Right lobe of liver (tissue), 6 donors: ENCODE data around the gene HTR2B. TPM values are rescaled to one million over a fixed set of nuclear protein-coding genes. Genes with fewer than 3 reads are reported as not detected.
"Not testable (repeated sequence)": the region's sequence is repeated elsewhere in the genome, so short reads cannot be mapped to it uniquely, and the experiment has no call there.

Experiments
- ATAC-seq, 4 donors: fragments of 200-7000 bp; cut with Tn5 transposase; one replicate each; pipeline ENCODE4 v1.9.1; 2020; ENCODE audit warnings: mild to moderate bottlenecking in 4 of 4, moderate library complexity in 4 of 4
- DNase-seq, 3 donors: peaks; one replicate each; pipeline ENCODE4 v3.0.0-alpha.2; 2020
- H3K27ac ChIP-seq, 3 donors: fragments of 200-600 bp; one replicate each; pipeline ENCODE4 v1.8.0; 2022
- H3K27me3 ChIP-seq, 2 donors: fragments of 200-600 bp; one replicate each; pipeline ENCODE4 v1.8.0; 2022
- H3K36me3 ChIP-seq, 4 donors: fragments of 200-600 bp; sonication (generic) in 1 of 4; one replicate each; pipeline versions ENCODE4 v1.5.1 to v1.8.0; 2017 to 2022; ENCODE audit warnings: control low read depth in 1 of 4
- H3K4me1 ChIP-seq, 4 donors: fragments of 200-600 bp; sonication (generic) in 1 of 4; one replicate each; pipeline versions ENCODE4 v1.5.1 to v1.8.0; 2017 to 2022; ENCODE audit warnings: control low read depth in 1 of 4
- H3K4me3 ChIP-seq, 3 donors: fragments of 200-600 bp; one replicate each; pipeline ENCODE4 v1.8.0; 2022
- H3K9me3 ChIP-seq, 4 donors: fragments of 200-600 bp; sonication (generic) in 1 of 4; one replicate each; pipeline versions ENCODE4 v1.5.1 to v1.8.0; 2017 to 2022; ENCODE audit warnings: control low read depth in 1 of 4
- POLR2A ChIP-seq: fragments of 450-650 bp; IDR thresholded peaks from one replicate; pipeline ENCODE4 v1.6.1; 2017; ENCODE audit warnings: antibody characterized with exemption, mild to moderate bottlenecking
- WGBS: methylation state at CpG from one replicate; pipeline ENCODE4 v1.1.6; 2018; ENCODE audit warnings: low coverage, low lambda C conversion rate; ENCODE audit not compliant: insufficient coverage; ENCODE audit errors: missing lambda C conversion rate; 5-methylcytosine and 5-hydroxymethylcytosine counted together
- intact Hi-C, 2 donors: fragments of 100-400 bp; cut with DNase I; formaldehyde crosslinking; loops; one replicate each; pipeline versions ENCODE4 v1.11.2 to v1.14.1; 2022
- total RNA-seq, 6 experiments: library from RNA; depleted of rRNA in 2 of 6; stranded (reverse); fragments of >200 nt in 2 of 6; fragmentation: NEBNext Ultra II Directional in 3 of 6; extraction: Animal tissue kit (Norgen Biotek cat#: 25700) in 3 of 6; gene quantifications; one replicate each; pipeline versions ENCODE4 v1.1.0 to v1.2.4, GENCODE V29; 2016 to 2023
- TF ChIP-seq, protein P1 (sequence below), 4 donors: fragments of 200-600 bp in 3 of 4; fragments of 450-650 bp in 1 of 4; IDR thresholded peaks; one replicate each; pipeline versions ENCODE4 v1.5.1 to v1.8.0; 2016 to 2022; ENCODE audit warnings: antibody characterized with exemption in 4 of 4, mild to moderate bottlenecking in 2 of 4
- donor health status: DM: no; HTN: yes; CAD: no.
- donor health status: DM: no; HTN: no; CAD: no.
- donor health status: DM: no; HTN: no; CAD: no.
- donor health status: DM: no; HTN: yes; CAD: no.
- donor health status: DM: no; HTN: yes; CAD: no.

Gene HTR2B
- total RNA-seq, 6 experiments from 2014 or later = 0.09 to 0.99 (median 0.45) TPM

DNA sequence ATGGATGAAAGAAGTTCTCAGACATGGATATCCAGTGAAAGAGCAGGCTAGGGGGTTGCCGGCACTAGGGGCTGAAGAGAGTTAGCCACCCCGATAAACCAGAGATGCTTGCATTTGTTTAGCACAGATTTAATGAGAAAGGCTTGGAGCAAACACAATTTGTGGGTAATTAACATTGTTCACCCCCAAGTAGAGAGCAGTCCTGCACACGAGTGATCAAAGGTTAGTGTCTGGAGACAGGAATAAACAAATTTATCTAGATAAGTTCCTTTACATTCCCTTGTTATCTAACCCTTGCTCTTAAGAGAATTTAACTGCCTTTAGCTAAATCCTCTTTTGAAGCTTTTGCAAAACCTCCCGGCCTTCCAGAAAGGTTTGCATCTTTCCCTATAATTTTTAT, 23.9 kb downstream of the HTR2B start:
- H3K4me3 ChIP-seq = no peak overlapping the region
- intact Hi-C loops = loop anchor here in 1 of 2 donors (10.0 kb wide), 1 partner anchor 94 kb away; the partner anchor contains the start of gene ARMC9
- 49% methylated on average over 2 of the region's 4 CpGs for WGBS
- no peaks in the 10 kb centered on the region for H3K27me3 ChIP-seq
- ATAC-seq (no peak), DNase-seq (no peak)
- H3K27ac ChIP-seq = no peak overlapping the region
- TF ChIP-seq, protein P1, sequence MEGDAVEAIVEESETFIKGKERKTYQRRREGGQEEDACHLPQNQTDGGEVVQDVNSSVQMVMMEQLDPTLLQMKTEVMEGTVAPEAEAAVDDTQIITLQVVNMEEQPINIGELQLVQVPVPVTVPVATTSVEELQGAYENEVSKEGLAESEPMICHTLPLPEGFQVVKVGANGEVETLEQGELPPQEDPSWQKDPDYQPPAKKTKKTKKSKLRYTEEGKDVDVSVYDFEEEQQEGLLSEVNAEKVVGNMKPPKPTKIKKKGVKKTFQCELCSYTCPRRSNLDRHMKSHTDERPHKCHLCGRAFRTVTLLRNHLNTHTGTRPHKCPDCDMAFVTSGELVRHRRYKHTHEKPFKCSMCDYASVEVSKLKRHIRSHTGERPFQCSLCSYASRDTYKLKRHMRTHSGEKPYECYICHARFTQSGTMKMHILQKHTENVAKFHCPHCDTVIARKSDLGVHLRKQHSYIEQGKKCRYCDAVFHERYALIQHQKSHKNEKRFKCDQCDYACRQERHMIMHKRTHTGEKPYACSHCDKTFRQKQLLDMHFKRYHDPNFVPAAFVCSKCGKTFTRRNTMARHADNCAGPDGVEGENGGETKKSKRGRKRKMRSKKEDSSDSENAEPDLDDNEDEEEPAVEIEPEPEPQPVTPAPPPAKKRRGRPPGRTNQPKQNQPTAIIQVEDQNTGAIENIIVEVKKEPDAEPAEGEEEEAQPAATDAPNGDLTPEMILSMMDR (IDR thresholded peaks at IDR 0.05) = no peak
- TF ChIP-seq POLR2A = no peak
- H3K4me1 ChIP-seq = peaks cover 0 to 8% (median 0%) of the 10 kb centered on the region in 4 donors
- peaks cover 0 to 21% (median 2%) of the 10 kb centered on the region in 4 donors for H3K36me3 ChIP-seq
- no peaks in the 10 kb centered on the region for H3K9me3 ChIP-seq

DNA sequence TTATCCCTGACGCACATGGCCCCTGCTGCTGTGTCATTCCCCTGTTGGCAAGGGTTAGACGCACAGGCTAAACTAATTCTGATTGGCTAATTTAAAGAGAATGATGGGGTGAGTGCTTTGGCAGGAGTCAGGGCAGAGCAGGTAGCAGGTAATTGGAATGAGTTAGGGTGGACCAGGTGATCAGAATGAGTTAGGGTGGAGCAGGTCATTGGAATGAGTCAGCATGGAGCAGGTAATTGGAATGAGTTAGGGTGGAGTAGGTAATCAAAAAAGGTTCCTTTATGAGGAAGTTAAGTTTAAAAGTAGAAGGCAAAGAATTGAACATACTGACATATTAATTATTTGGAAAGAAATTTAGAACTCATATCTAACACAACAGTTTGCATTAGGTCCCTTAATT, 24.5 kb downstream of the HTR2B start:
- not testable (repeated sequence) for H3K27ac ChIP-seq, H3K9me3 ChIP-seq, ATAC-seq, H3K27me3 ChIP-seq, DNase-seq, H3K4me3 ChIP-seq, H3K4me1 ChIP-seq
- 96% methylated on average over 2 of the region's 2 CpGs for WGBS
- peaks cover 0 to 21% (median 4%) of the 10 kb centered on the region in 4 donors for H3K36me3 ChIP-seq
- intact Hi-C loops = loop anchor here in 1 of 2 donors (10.0 kb wide), 1 partner anchor 94 kb away; the partner anchor contains the start of gene ARMC9

DNA sequence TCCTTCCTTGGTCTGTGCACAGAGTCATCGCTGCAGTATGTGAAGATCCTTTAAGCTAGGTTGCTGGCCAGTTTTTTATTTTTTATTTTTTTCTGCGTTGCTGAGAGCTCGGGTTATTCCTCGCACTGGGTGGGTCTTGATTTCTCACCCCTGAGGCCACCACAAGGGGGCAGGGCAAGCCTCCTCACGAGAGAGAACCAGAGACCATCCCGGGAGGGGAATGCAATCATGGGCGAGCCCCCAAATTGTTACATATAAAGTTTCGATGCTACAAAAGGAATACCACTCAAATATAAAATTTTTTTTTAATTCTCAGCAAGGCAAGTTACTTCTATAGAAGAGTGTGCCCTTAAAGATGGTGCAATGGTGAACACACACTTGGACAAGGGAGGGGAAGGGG, 24.9 kb downstream of the HTR2B start:
- intact Hi-C loops = loop anchor here (10.0 kb wide), 2 partner anchors 95 to 355 kb away; partner anchors contain the start of gene ARMC9 (in 1 of the 2)
- no peak overlapping the region for H3K4me3 ChIP-seq
- peaks cover 0 to 8% (median 0%) of the 10 kb centered on the region in 4 donors for H3K4me1 ChIP-seq
- DNase-seq (no peak), ATAC-seq (no peak)
- TF ChIP-seq, protein P1 (IDR thresholded peaks at IDR 0.05) = no peak
- TF ChIP-seq POLR2A = no peak
- peaks cover 0 to 21% (median 4%) of the 10 kb centered on the region in 4 donors for H3K36me3 ChIP-seq
- H3K9me3 ChIP-seq = no peaks in the 10 kb centered on the region
- whole genome bisulfite sequencing = 94% methylated on average over 8 of the region's 8 CpGs
- H3K27me3 ChIP-seq = no peaks in the 10 kb centered on the region
- H3K27ac ChIP-seq = no peak overlapping the region

DNA sequence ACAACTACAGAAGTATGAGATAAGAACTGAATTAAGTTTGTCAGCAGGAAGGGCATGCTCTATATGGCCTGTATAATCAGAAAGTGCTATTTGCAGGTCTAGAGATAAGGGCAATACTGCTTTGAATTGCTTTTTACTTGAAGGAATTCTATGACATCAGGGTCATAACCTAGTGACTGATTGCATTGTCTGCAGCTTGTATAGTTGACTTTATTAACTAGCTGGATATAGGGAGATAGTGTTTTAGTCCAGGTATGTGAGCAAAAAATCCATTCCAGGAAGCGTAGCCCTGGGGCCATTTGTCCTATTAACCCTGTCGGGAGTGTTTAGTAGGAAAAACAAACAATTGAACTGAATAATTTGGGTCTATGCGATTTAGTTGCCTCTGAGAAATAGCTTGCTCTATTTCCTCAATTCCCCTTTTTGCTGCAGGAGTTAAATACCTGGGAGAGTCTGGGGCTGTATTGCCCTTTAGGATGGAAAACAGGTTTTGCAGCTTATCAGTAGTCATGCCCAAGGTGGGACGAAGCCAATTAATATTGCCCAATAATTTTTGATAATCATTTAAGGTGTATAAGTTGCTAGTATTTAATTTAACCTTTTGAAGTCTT, 30.0 kb downstream of the HTR2B start:
- intact Hi-C loops = loop anchor here in 1 of 2 donors (10.0 kb wide), 1 partner anchor 360 kb away; no protein-coding TSS in a partner anchor
- DNase-seq (no peak), ATAC-seq (no peak)
- no peak overlapping the region for H3K4me3 ChIP-seq
- peaks cover 0 to 28% (median 3%) of the 10 kb centered on the region in 4 donors for H3K36me3 ChIP-seq
- no peaks in the 10 kb centered on the region for H3K9me3 ChIP-seq
- whole genome bisulfite sequencing = 83% methylated on average over 4 of the region's 4 CpGs
- H3K4me1 ChIP-seq = no peaks in the 10 kb centered on the region
- H3K27me3 ChIP-seq = no peaks in the 10 kb centered on the region
- TF ChIP-seq, protein P1 (IDR thresholded peaks at IDR 0.05) = no peak
- no peak for TF ChIP-seq POLR2A
- H3K27ac ChIP-seq = no peak overlapping the region

DNA sequence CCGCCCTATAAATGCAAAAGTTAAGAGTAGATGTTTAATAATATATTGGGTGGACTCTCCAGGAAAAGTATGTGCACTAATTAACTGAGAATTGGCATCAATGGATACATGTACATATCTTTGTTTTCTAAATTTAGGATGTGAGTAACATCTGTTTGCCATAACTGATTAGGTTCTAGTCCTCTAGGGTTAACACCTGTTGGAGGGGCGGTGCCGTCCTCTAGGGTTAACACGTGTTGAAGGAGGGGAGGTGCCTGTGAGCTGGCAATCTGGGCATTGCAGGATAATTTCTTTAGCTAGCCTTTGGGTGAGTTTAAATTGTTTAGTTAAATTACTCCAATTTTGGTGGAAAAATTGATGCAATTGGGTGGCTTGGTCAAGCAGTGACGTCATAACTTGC, 30.9 kb downstream of the HTR2B start:
- intact Hi-C loops = loop anchor here in 1 of 2 donors (10.0 kb wide), 1 partner anchor 361 kb away; no protein-coding TSS in a partner anchor
- WGBS = 91% methylated on average over 5 of the region's 5 CpGs

More for the DNA sequence above, 30.9 kb downstream of the HTR2B start:
- DNase-seq (no peak), ATAC-seq (no peak)
- Histone ChIP-seq H3K27me3 (no peaks in the 10 kb centered on the region), H3K36me3 (peaks cover 0 to 33% (median 3%) of the 10 kb centered on the region in 4 donors), H3K4me3 (no peak overlapping the region), H3K9me3 (no peaks in the 10 kb centered on the region), H3K27ac (no peak overlapping the region), H3K4me1 (no peaks in the 10 kb centered on the region)
- TF ChIP-seq POLR2A = no peak
- TF ChIP-seq, protein P1 (IDR thresholded peaks at IDR 0.05) = no peak
